HEK293 (cell line): ENCODE measurements around the gene CHSY1.

Experiments used
- CTCF ChIA-PET: fragments of 350-600 bp; formaldehyde crosslinking; extraction: SDS; loops from one replicate; lab custom pipeline; 2021; ENCODE audit warnings: antibody characterized with exemption; lab: Yijun Ruan, JAX
- POLR2A ChIA-PET: fragments of 300-600 bp; formaldehyde crosslinking; extraction: SDS; loops from one replicate; lab custom pipeline; 2020; ENCODE audit warnings: antibody characterized with exemption, inconsistent platforms; lab: Yijun Ruan, JAX
- H3K27ac ChIP-seq: fragments of 200-500 bp; sonication (Bioruptor generic); 2 replicates; pipeline ENCODE4 v1.5.1; 2014; ENCODE audit warnings: low read depth, low read length, control low read depth, inconsistent platforms; ENCODE audit errors: extremely low read depth
- H3K36me3 ChIP-seq, 2 experiments: fragments of 200-500 bp in 1 of 2; sonication (Bioruptor generic) in 1 of 2; 1 replicate in 1 of 2; 2 replicates in 1 of 2; pipeline ENCODE4 v1.5.1; 2014 to 2017; ENCODE audit warnings: inconsistent platforms in 2 of 2, low read length in 2 of 2; ENCODE audit not compliant: control insufficient read depth in 2 of 2, insufficient read depth in 1 of 2
- H3K4me1 ChIP-seq: fragments of 200-500 bp; sonication (Bioruptor generic); 2 replicates; pipeline ENCODE4 v1.5.1; 2014; ENCODE audit warnings: mild to moderate bottlenecking, low read length, inconsistent platforms; ENCODE audit not compliant: control insufficient read depth, insufficient read depth
- H3K4me3 ChIP-seq: 2 replicates; pipeline ENCODE4 v1.5.1; 2011; ENCODE audit warnings: low read depth, mild to moderate bottlenecking, control low read depth, low read length, moderate library complexity
- H3K9me3 ChIP-seq: fragments of 200-500 bp; sonication (Bioruptor generic); 2 replicates; pipeline ENCODE4 v1.5.1; 2014; ENCODE audit warnings: low read depth, low read length, inconsistent platforms; ENCODE audit not compliant: control insufficient read depth, insufficient read depth
- AEBP2 ChIP-seq: fragments of 450-650 bp; formaldehyde crosslinking; IDR thresholded peaks from 2 replicates; pipeline ENCODE4 v1.5.1; 2016; ENCODE audit warnings: missing biosample characterization, missing genetic modification characterization, borderline replicate concordance
- ZBTB26 ChIP-seq: fragments of 450-650 bp; formaldehyde crosslinking; optimal IDR thresholded peaks from 2 replicates; pipeline ENCODE3; 2016; ENCODE audit warnings: missing biosample characterization, mild to moderate bottlenecking, missing genetic modification characterization
- ZBTB44 ChIP-seq: fragments of 450-650 bp; IDR thresholded peaks from 2 replicates; pipeline ENCODE4 v1.5.1; 2018; ENCODE audit warnings: missing biosample characterization, mild to moderate bottlenecking, missing genetic modification characterization
- ZNF18 ChIP-seq: fragments of 450-650 bp; formaldehyde crosslinking; IDR thresholded peaks from 2 replicates; pipeline ENCODE4 v1.5.1; 2016; ENCODE audit warnings: missing biosample characterization, missing genetic modification characterization
- ZNF239 ChIP-seq: fragments of 450-650 bp; formaldehyde crosslinking; IDR thresholded peaks from 2 replicates; pipeline ENCODE4 v1.5.1; 2016; ENCODE audit warnings: missing biosample characterization, missing genetic modification characterization
- ZNF292 ChIP-seq: fragments of 450-650 bp; formaldehyde crosslinking; IDR thresholded peaks from 2 replicates; pipeline ENCODE4 v1.5.1; 2016; ENCODE audit warnings: low read depth, missing biosample characterization, missing genetic modification characterization, borderline replicate concordance
- ZNF501 ChIP-seq: fragments of 450-650 bp; formaldehyde crosslinking; IDR thresholded peaks from 2 replicates; pipeline ENCODE4 v1.5.1; 2016; ENCODE audit warnings: missing biosample characterization, missing genetic modification characterization
- ZSCAN23 ChIP-seq: fragments of 450-650 bp; formaldehyde crosslinking; IDR thresholded peaks from 2 replicates; pipeline ENCODE4 v1.5.1; 2016; ENCODE audit warnings: missing biosample characterization, missing genetic modification characterization
- TF ChIP-seq, protein P1 (sequence below): fragments of 450-650 bp; formaldehyde crosslinking; IDR thresholded peaks from 2 replicates; pipeline ENCODE4 v1.5.1; 2016; ENCODE audit warnings: missing biosample characterization, missing genetic modification characterization, low read depth
- TF ChIP-seq, protein P2 (sequence below): fragments of 450-650 bp; formaldehyde crosslinking; conservative IDR thresholded peaks from 2 replicates; pipeline ENCODE4 v1.5.1; 2016; ENCODE audit warnings: low read depth, missing biosample characterization, missing genetic modification characterization
- TF ChIP-seq, protein P3 (sequence below): fragments of 450-650 bp; formaldehyde crosslinking; IDR thresholded peaks from 2 replicates; pipeline ENCODE4 v1.5.1; 2016; ENCODE audit warnings: missing biosample characterization, missing genetic modification characterization

Gene CHSY1

DNA sequence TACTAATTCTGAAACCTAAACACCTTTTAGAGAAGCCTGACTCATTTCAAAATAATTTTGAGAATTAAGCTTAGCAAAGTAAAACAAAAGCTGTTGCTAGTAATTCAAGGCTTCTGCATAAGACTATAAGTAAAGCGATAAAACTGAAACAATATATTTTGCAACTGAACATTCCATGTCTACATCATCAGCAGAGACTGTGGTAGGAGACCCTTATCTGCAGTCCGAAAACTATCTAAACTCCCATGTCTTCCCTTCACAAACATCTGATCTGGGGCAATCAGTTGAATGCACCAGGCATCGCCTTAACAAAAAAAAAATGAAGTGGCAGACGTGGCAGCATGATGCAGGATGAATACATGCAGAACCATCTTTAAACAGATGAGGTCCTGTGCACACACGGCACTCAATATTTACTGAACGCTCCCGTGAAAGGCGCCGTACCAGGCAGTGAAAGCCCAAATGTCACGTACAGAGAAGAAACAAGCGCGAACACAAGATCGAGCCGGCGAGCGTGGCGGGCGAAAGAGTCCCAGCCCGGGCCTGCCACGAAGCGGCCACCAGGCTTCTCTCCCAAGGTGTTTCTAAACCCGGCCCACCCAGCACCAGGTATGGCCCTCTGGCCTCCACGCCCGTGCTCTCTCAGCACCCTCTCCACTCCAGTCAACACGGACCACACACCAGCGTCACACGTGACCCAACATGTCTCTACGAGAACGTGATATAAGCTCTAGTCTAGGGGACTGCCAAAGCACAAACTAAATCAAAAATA, 63.0 kb downstream of the CHSY1 start:
- no peaks in the 10 kb centered on the region for H3K9me3 ChIP-seq
- no peak overlapping the region for H3K4me3 ChIP-seq
- ChIA-PET POLR2A (no interaction called here), CTCF (interaction anchor here (0.6 to 1.6 kb wide), 3 partner anchors 12 to 99 kb away, joined by 3 read pairs; no protein-coding TSS in a partner anchor)
- no peaks in the 10 kb centered on the region; a peak in 1 of 3 replicates for H3K36me3 ChIP-seq
- no peak for TF ChIP-seq ZNF501 (tag by site-specific recombination)
- no peak for TF ChIP-seq ZBTB44 (tag by site-specific recombination)
- TF ChIP-seq, protein P1, sequence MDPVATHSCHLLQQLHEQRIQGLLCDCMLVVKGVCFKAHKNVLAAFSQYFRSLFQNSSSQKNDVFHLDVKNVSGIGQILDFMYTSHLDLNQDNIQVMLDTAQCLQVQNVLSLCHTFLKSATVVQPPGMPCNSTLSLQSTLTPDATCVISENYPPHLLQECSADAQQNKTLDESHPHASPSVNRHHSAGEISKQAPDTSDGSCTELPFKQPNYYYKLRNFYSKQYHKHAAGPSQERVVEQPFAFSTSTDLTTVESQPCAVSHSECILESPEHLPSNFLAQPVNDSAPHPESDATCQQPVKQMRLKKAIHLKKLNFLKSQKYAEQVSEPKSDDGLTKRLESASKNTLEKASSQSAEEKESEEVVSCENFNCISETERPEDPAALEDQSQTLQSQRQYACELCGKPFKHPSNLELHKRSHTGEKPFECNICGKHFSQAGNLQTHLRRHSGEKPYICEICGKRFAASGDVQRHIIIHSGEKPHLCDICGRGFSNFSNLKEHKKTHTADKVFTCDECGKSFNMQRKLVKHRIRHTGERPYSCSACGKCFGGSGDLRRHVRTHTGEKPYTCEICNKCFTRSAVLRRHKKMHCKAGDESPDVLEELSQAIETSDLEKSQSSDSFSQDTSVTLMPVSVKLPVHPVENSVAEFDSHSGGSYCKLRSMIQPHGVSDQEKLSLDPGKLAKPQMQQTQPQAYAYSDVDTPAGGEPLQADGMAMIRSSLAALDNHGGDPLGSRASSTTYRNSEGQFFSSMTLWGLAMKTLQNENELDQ (tag by site-specific recombination) = no peak
- no peak for TF ChIP-seq ZSCAN23 (tag by site-specific recombination)
- TF ChIP-seq AEBP2 (tag by site-specific recombination) = no peak
- TF ChIP-seq ZBTB26 (tag by site-specific recombination) = no peak
- TF ChIP-seq, protein P2, sequence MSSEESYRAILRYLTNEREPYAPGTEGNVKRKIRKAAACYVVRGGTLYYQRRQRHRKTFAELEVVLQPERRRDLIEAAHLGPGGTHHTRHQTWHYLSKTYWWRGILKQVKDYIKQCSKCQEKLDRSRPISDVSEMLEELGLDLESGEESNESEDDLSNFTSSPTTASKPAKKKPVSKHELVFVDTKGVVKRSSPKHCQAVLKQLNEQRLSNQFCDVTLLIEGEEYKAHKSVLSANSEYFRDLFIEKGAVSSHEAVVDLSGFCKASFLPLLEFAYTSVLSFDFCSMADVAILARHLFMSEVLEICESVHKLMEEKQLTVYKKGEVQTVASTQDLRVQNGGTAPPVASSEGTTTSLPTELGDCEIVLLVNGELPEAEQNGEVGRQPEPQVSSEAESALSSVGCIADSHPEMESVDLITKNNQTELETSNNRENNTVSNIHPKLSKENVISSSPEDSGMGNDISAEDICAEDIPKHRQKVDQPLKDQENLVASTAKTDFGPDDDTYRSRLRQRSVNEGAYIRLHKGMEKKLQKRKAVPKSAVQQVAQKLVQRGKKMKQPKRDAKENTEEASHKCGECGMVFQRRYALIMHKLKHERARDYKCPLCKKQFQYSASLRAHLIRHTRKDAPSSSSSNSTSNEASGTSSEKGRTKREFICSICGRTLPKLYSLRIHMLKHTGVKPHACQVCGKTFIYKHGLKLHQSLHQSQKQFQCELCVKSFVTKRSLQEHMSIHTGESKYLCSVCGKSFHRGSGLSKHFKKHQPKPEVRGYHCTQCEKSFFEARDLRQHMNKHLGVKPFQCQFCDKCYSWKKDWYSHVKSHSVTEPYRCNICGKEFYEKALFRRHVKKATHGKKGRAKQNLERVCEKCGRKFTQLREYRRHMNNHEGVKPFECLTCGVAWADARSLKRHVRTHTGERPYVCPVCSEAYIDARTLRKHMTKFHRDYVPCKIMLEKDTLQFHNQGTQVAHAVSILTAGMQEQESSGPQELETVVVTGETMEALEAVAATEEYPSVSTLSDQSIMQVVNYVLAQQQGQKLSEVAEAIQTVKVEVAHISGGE = no peak
- TF ChIP-seq ZNF18 (tag by site-specific recombination) = no peak
- TF ChIP-seq ZNF292 = no peak
- TF ChIP-seq, protein P3, sequence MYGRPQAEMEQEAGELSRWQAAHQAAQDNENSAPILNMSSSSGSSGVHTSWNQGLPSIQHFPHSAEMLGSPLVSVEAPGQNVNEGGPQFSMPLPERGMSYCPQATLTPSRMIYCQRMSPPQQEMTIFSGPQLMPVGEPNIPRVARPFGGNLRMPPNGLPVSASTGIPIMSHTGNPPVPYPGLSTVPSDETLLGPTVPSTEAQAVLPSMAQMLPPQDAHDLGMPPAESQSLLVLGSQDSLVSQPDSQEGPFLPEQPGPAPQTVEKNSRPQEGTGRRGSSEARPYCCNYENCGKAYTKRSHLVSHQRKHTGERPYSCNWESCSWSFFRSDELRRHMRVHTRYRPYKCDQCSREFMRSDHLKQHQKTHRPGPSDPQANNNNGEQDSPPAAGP (tag by site-specific recombination) = no peak
- TF ChIP-seq ZNF239 (tag by site-specific recombination) = no peak
- no peaks in the 10 kb centered on the region; the same call in none of the 2 replicates for H3K4me1 ChIP-seq
- no peak overlapping the region for H3K27ac ChIP-seq
